Measurements from ENCODE around the gene KRT2. TPM values are rescaled to one million over a fixed set of nuclear protein-coding genes. Genes with fewer than 3 reads are reported as not detected.

The KRT2 gene
- total and polyA plus RNA-seq, 9 of the 15 experiments (the other 6 are each of a cell fraction or from before 2014, with no cell fraction given): 0.03 to 0.69 (median 0.07) TPM; not detected in 2

DNA sequence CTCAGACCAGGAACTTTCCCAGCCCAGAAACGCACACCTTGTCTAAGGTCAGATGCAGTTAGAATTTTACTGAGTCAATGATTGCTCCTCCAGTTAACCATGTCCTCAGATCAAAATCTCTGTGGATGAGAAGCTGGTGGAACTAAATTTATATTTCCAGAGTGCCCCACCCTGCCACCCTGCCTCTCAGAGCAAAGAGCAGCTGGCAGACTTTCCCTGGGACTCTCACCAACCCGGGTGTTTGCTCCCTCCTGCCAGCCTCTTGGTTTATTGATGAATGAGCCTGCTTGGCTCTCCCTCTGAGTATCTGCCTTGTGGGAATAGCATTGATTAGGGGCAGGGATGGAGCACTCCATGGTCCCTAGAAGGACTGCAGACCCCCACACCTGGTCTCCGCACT lies 34.1 kb upstream of the KRT2 start:
- ChIA-PET CTCF (ENCODE audit: low intra/inter-chr PET ratio) (no interaction called here), POLR2A (interaction anchor here (0.6 to 1.2 kb wide), 3 partner anchors 10 to 40 kb away, joined by 3 to 4 read pairs (median 3); no protein-coding TSS in a partner anchor)
- intact Hi-C loops (cut with micrococcal nuclease) (no loop called here), in situ Hi-C loops (cut with MboI) (no loop called here)
- H2AFZ ChIP-seq (ENCODE audit: low read depth, low read length): no peak overlapping the region
- WGBS (ENCODE audit: insufficient coverage, low coverage, missing lambda C conversion rate): 17% methylated on average over 3 of the region's 3 CpGs
- H3K79me2 ChIP-seq (ENCODE audit: control insufficient read depth, insufficient read depth, low read length): no peaks in the 10 kb centered on the region
- H3K4me3 ChIP-seq: no peak overlapping the region
- no peak overlapping the region for H3K4me2 ChIP-seq (ENCODE audit: insufficient read depth, low read length)
- no peak overlapping the region for H3K9ac ChIP-seq (ENCODE audit: insufficient read depth in 1 of 2, low read depth in 2 of 2, low read length in 2 of 2)
- no peaks in the 10 kb centered on the region for H3K36me3 ChIP-seq (ENCODE audit: control insufficient read depth, insufficient read depth, low read length)
- FAIRE-seq (no peak), ATAC-seq (no peak), DNase-seq (ENCODE audit: extremely low read depth in 1 of 4, low spot score in 3 of 4) (no peak)
- no peak overlapping the region for H3K27ac ChIP-seq (ENCODE audit: extremely low read depth, low read depth, low read length)
- no peaks in the 10 kb centered on the region for H3K9me1 ChIP-seq (ENCODE audit: control insufficient read depth, insufficient read depth, low read length)
- H3K4me1 ChIP-seq (replicated peaks in 1 of 2; ENCODE audit: control insufficient read depth in 2 of 2, insufficient read depth in 2 of 2, low read length in 2 of 2): peaks cover 0 to 3% of the 10 kb centered on the region in 2 experiments; a peak in 1 of 5 replicates
- H3K9me3 ChIP-seq (replicated peaks; ENCODE audit: control insufficient read depth, insufficient read depth, low read depth, low read length): no peaks in the 10 kb centered on the region
- no TSS peak for BruUV-seq (replicated peaks)
- peaks cover 12 to 59% of the 10 kb centered on the region in 2 experiments for H3K27me3 ChIP-seq (ENCODE audit: control insufficient read depth in 2 of 2, insufficient read depth in 2 of 2, low read length in 2 of 2)
- no peaks in the 10 kb centered on the region for H4K20me1 ChIP-seq (replicated peaks; ENCODE audit: control insufficient read depth, insufficient read depth, low read length)
- TF ChIP-seq DDX20 (tag; IDR thresholded peaks at IDR 0.05; ENCODE audit: low read depth) (no peak), CC2D1A (IDR thresholded peaks at IDR 0.05) (no peak), HDAC6 (IDR thresholded peaks at IDR 0.05; ENCODE audit: low read depth, low read length) (no peak), FOXJ3 (CRISPR knock-in tag; IDR thresholded peaks at IDR 0.05) (no peak), TGIF2 (CRISPR knock-in tag; IDR thresholded peaks at IDR 0.05) (no peak), SREBF2 (CRISPR knock-in tag; IDR thresholded peaks at IDR 0.05) (no peak), HDAC8 (tag; IDR thresholded peaks at IDR 0.05) (no peak)
- TF ChIP-seq, protein P1, sequence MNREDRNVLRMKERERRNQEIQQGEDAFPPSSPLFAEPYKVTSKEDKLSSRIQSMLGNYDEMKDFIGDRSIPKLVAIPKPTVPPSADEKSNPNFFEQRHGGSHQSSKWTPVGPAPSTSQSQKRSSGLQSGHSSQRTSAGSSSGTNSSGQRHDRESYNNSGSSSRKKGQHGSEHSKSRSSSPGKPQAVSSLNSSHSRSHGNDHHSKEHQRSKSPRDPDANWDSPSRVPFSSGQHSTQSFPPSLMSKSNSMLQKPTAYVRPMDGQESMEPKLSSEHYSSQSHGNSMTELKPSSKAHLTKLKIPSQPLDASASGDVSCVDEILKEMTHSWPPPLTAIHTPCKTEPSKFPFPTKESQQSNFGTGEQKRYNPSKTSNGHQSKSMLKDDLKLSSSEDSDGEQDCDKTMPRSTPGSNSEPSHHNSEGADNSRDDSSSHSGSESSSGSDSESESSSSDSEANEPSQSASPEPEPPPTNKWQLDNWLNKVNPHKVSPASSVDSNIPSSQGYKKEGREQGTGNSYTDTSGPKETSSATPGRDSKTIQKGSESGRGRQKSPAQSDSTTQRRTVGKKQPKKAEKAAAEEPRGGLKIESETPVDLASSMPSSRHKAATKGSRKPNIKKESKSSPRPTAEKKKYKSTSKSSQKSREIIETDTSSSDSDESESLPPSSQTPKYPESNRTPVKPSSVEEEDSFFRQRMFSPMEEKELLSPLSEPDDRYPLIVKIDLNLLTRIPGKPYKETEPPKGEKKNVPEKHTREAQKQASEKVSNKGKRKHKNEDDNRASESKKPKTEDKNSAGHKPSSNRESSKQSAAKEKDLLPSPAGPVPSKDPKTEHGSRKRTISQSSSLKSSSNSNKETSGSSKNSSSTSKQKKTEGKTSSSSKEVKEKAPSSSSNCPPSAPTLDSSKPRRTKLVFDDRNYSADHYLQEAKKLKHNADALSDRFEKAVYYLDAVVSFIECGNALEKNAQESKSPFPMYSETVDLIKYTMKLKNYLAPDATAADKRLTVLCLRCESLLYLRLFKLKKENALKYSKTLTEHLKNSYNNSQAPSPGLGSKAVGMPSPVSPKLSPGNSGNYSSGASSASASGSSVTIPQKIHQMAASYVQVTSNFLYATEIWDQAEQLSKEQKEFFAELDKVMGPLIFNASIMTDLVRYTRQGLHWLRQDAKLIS (CRISPR knock-in tag; IDR thresholded peaks at IDR 0.05): no peak
- TF ChIP-seq, protein P2, sequence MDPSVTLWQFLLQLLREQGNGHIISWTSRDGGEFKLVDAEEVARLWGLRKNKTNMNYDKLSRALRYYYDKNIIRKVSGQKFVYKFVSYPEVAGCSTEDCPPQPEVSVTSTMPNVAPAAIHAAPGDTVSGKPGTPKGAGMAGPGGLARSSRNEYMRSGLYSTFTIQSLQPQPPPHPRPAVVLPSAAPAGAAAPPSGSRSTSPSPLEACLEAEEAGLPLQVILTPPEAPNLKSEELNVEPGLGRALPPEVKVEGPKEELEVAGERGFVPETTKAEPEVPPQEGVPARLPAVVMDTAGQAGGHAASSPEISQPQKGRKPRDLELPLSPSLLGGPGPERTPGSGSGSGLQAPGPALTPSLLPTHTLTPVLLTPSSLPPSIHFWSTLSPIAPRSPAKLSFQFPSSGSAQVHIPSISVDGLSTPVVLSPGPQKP (CRISPR knock-in tag; IDR thresholded peaks at IDR 0.05): no peak
- TF ChIP-seq, protein P3, sequence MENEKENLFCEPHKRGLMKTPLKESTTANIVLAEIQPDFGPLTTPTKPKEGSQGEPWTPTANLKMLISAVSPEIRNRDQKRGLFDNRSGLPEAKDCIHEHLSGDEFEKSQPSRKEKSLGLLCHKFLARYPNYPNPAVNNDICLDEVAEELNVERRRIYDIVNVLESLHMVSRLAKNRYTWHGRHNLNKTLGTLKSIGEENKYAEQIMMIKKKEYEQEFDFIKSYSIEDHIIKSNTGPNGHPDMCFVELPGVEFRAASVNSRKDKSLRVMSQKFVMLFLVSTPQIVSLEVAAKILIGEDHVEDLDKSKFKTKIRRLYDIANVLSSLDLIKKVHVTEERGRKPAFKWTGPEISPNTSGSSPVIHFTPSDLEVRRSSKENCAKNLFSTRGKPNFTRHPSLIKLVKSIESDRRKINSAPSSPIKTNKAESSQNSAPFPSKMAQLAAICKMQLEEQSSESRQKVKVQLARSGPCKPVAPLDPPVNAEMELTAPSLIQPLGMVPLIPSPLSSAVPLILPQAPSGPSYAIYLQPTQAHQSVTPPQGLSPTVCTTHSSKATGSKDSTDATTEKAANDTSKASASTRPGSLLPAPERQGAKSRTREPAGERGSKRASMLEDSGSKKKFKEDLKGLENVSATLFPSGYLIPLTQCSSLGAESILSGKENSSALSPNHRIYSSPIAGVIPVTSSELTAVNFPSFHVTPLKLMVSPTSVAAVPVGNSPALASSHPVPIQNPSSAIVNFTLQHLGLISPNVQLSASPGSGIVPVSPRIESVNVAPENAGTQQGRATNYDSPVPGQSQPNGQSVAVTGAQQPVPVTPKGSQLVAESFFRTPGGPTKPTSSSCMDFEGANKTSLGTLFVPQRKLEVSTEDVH (IDR thresholded peaks at IDR 0.05; ENCODE audit: low read depth, partially characterized antibody): no peak
- TF ChIP-seq, protein P4, sequence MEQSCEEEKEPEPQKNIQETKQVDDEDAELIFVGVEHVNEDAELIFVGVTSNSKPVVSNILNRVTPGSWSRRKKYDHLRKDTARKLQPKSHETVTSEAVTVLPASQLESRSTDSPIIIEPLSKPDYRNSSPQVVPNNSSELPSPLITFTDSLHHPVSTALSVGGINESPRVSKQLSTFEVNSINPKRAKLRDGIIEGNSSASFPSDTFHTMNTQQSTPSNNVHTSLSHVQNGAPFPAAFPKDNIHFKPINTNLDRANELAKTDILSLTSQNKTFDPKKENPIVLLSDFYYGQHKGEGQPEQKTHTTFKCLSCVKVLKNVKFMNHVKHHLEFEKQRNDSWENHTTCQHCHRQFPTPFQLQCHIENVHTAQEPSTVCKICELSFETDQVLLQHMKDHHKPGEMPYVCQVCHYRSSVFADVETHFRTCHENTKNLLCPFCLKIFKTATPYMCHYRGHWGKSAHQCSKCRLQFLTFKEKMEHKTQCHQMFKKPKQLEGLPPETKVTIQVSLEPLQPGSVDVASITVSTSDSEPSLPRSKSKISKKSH (CRISPR knock-in tag; IDR thresholded peaks at IDR 0.05): no peak

All from K562 (cell line).